ENCODE measurements around the gene PAM16. TPM values are rescaled to one million over a fixed set of nuclear protein-coding genes. Genes with fewer than 3 reads are reported as not detected.
A peak's percentile ranks its signal among the peaks of the same experiment; 100 is the strongest.

Gene PAM16
- total and polyA plus RNA-seq, 9 of the 15 experiments (the other 6 are each of a cell fraction or from before 2014, with no cell fraction given), result 38.7 to 273 (median 79.3) TPM

GRCh38 chr16:4328782-4329775 is 22.0 kb downstream of the PAM16 start (continued):
- TF ChIP-seq ZNF512 (tag; IDR thresholded peaks at IDR 0.05) (no peak), ZBTB12 (CRISPR knock-in tag; IDR thresholded peaks at IDR 0.05) (no peak), PKNOX1 (IDR thresholded peaks at IDR 0.05) (peak; percentile 54; the same call in 1 of the 2 replicates), SIN3B (IDR thresholded peaks at IDR 0.05; ENCODE audit: low read depth) (no peak), ZNF696 (CRISPR knock-in tag; conservative IDR thresholded peaks at IDR 0.05) (no peak), ZMIZ1 (IDR thresholded peaks at IDR 0.05; ENCODE audit: low read depth in 2 of 2, low read length in 2 of 2) (no peak), KAT2B (IDR thresholded peaks at IDR 0.05; ENCODE audit: low read depth, low read length) (no peak), ZNF444 (CRISPR knock-in tag; IDR thresholded peaks at IDR 0.05) (no peak), ZNF586 (CRISPR knock-in tag; conservative IDR thresholded peaks at IDR 0.05) (no peak), RBM17 (IDR thresholded peaks at IDR 0.05; ENCODE audit: borderline replicate concordance, low read depth, low read length) (no peak), CSDE1 (IDR thresholded peaks at IDR 0.05) (no peak), RFX1 (IDR thresholded peaks at IDR 0.05) (no peak), EGR1 (conservative IDR thresholded peaks at IDR 0.05) (0 out of 2 replicates have a peak, but pooled peaks have one; percentile 20), E2F5 (CRISPR knock-in tag; IDR thresholded peaks at IDR 0.05) (no peak), LEF1 (IDR thresholded peaks at IDR 0.05) (no peak), SREBF2 (CRISPR knock-in tag; IDR thresholded peaks at IDR 0.05) (no peak), TBP (optimal IDR thresholded peaks at IDR 0.05; ENCODE audit: low read depth, low read length) (no peak)

Measured in K562 (cell line).